Nephron (organoid): ENCODE measurements around the gene FBXW9.
"Not testable (repeated sequence)": the region's sequence is repeated elsewhere in the genome, so short reads cannot be mapped to it uniquely, and the experiment has no call there.

Experiments
- H3K27ac Mint-ChIP-seq, 3 experiments: 2 replicates each; pipeline ENCODE4 v1.8.0; 2020; ENCODE audit warnings: mixed read lengths in 3 of 3, mild to moderate bottlenecking in 2 of 3, moderate library complexity in 1 of 3
- H3K27me3 Mint-ChIP-seq: 2 replicates; pipeline ENCODE4 v1.8.0; 2021; ENCODE audit warnings: low read depth, mild to moderate bottlenecking, moderate library complexity, mixed read lengths
- H3K36me3 Mint-ChIP-seq: 2 replicates; pipeline ENCODE4 v1.8.0; 2020; ENCODE audit warnings: low read depth, mixed read lengths
- H3K4me1 Mint-ChIP-seq: 2 replicates; pipeline ENCODE4 v1.8.0; 2020; ENCODE audit warnings: mixed read lengths
- H3K4me3 Mint-ChIP-seq, 3 experiments: 2 replicates each; pipeline ENCODE4 v1.8.0; 2020; ENCODE audit warnings: mild to moderate bottlenecking in 3 of 3, mixed read lengths in 3 of 3, moderate library complexity in 2 of 3
- H3K9me3 Mint-ChIP-seq: 2 replicates; pipeline ENCODE4 v1.8.0; 2020; ENCODE audit warnings: mixed read lengths
- CTCF ChIP-seq, 3 experiments: fragments of 200-600 bp; sonication (generic); IDR thresholded peaks; one replicate each; pipeline ENCODE4 v1.5.0; 2021; ENCODE audit warnings: antibody characterized with exemption in 3 of 3; ENCODE audit not compliant: unreplicated experiment in 3 of 3

Gene FBXW9

GRCh38 chr19:12733369-12734214 is 37.2 kb upstream of the FBXW9 start:
- no peaks in the 10 kb centered on the region for H3K27me3 Mint-ChIP-seq
- H3K36me3 Mint-ChIP-seq: peaks cover 29% of the 10 kb centered on the region
- peak overlapping the region; percentile 91 to 94 (median 93) for H3K4me3 Mint-ChIP-seq
- no peak for TF ChIP-seq CTCF (IDR thresholded peaks at IDR 0.05; ENCODE audit: unreplicated experiment in 3 of 3)
- peak overlapping the region; percentile 79 to 95 (median 93) for H3K27ac Mint-ChIP-seq
- H3K9me3 Mint-ChIP-seq: no peaks in the 10 kb centered on the region
- H3K4me1 Mint-ChIP-seq: peaks cover 41% of the 10 kb centered on the region

GRCh38 chr19:12731337-12731736 is 34.9 kb upstream of the FBXW9 start:
- peaks cover 30% of the 10 kb centered on the region for H3K4me1 Mint-ChIP-seq
- peaks cover 34% of the 10 kb centered on the region for H3K36me3 Mint-ChIP-seq
- H3K27ac Mint-ChIP-seq: no peak overlapping the region
- no peaks in the 10 kb centered on the region for H3K9me3 Mint-ChIP-seq
- H3K4me3 Mint-ChIP-seq: peak overlapping the region in 1 of 3 experiments; percentile 34
- no peaks in the 10 kb centered on the region for H3K27me3 Mint-ChIP-seq
- no peak for TF ChIP-seq CTCF (IDR thresholded peaks at IDR 0.05; ENCODE audit: unreplicated experiment in 3 of 3)

- H3K4me1 Mint-ChIP-seq: peaks cover 30% of the 10 kb centered on the region
- H3K27ac Mint-ChIP-seq: peak overlapping the region in 1 of 3 experiments; percentile 65
- H3K9me3 Mint-ChIP-seq: no peaks in the 10 kb centered on the region
- H3K36me3 Mint-ChIP-seq: peaks cover 34% of the 10 kb centered on the region
- no peaks in the 10 kb centered on the region for H3K27me3 Mint-ChIP-seq
- peak overlapping the region; percentile 40 to 75 (median 74) for H3K4me3 Mint-ChIP-seq
- no peak for TF ChIP-seq CTCF (IDR thresholded peaks at IDR 0.05; ENCODE audit: unreplicated experiment in 3 of 3)
Measured at GRCh38 chr19:12730064-12730463, 33.6 kb upstream of the FBXW9 start.

- Mint-ChIP-seq H3K4me1 (peaks cover 27% of the 10 kb centered on the region), H3K9me3 (no peaks in the 10 kb centered on the region), H3K36me3 (peaks cover 30% of the 10 kb centered on the region), H3K4me3 (no peak overlapping the region), H3K27ac (no peak overlapping the region), H3K27me3 (no peaks in the 10 kb centered on the region)
- TF ChIP-seq CTCF (IDR thresholded peaks at IDR 0.05; ENCODE audit: unreplicated experiment in 3 of 3): no peak
Measured at GRCh38 chr19:12727745-12728433, 31.5 kb upstream of the FBXW9 start.

- Mint-ChIP-seq H3K36me3 (peaks cover 26% of the 10 kb centered on the region), H3K27me3 (no peaks in the 10 kb centered on the region), H3K4me3 (peak overlapping the region; percentile 65 to 82 (median 77)), H3K9me3 (no peaks in the 10 kb centered on the region), H3K4me1 (peaks cover 20% of the 10 kb centered on the region), H3K27ac (peak overlapping the region in 2 of 3 experiments; percentile 65 to 71)
- no peak for TF ChIP-seq CTCF (IDR thresholded peaks at IDR 0.05; ENCODE audit: unreplicated experiment in 3 of 3)
Measured at GRCh38 chr19:12726988-12727316, 30.5 kb upstream of the FBXW9 start.

- H3K9me3 Mint-ChIP-seq, H3K27me3 Mint-ChIP-seq, H3K27ac Mint-ChIP-seq: not testable (repeated sequence)
- Mint-ChIP-seq H3K36me3 (peaks cover 32% of the 10 kb centered on the region), H3K4me3 (peak overlapping the region; percentile 7 to 45 (median 34)), H3K4me1 (peaks cover 28% of the 10 kb centered on the region)
Measured at GRCh38 chr19:12725612-12726011, 29.2 kb upstream of the FBXW9 start.
